Activated CD4-positive, alpha-beta memory T cell treated with anti-CD3 and anti-CD28 coated beads, Interleukin-2, amount 10 ng/mL, durations not matched to agents 7 days and 5 days (primary cell): ENCODE results near the gene NUCB1. TPM values are rescaled to one million over a fixed set of nuclear protein-coding genes. Genes with fewer than 3 reads are reported as not detected.
"Not testable (repeated sequence)": the region's sequence is repeated elsewhere in the genome, so short reads cannot be mapped to it uniquely, and the experiment has no call there.

Experiments
- CTCF ChIA-PET: fragments of 350-600 bp; sonication (Branson Sonifier 250); formaldehyde crosslinking; loops from one replicate; lab custom pipeline; 2021; ENCODE audit warnings: antibody characterized with exemption, inconsistent platforms; lab: Charles Lee
- POLR2A ChIA-PET: fragments of 350-600 bp; sonication (Branson Sonifier 250); formaldehyde crosslinking; loops from one replicate; lab custom pipeline; 2021; ENCODE audit warnings: antibody characterized with exemption; lab: Charles Lee
- DNase-seq: peaks from one replicate; pipeline ENCODE4 v3.0.0-alpha.2; 2020
- H3K27ac Mint-ChIP-seq: one replicate; pipeline ENCODE4 v1.8.0; 2021; ENCODE audit warnings: mild to moderate bottlenecking, mixed read lengths
- H3K27me3 Mint-ChIP-seq: one replicate; pipeline ENCODE4 v1.8.0; 2021; ENCODE audit warnings: mixed read lengths
- H3K36me3 Mint-ChIP-seq: one replicate; pipeline ENCODE4 v1.8.0; 2021; ENCODE audit warnings: low read depth, mixed read lengths
- H3K4me1 Mint-ChIP-seq: one replicate; pipeline ENCODE4 v1.8.0; 2021; ENCODE audit warnings: mixed read lengths
- H3K4me3 Mint-ChIP-seq: one replicate; pipeline ENCODE4 v1.8.0; 2021; ENCODE audit warnings: mild to moderate bottlenecking, mixed read lengths
- H3K9me3 Mint-ChIP-seq: one replicate; pipeline ENCODE4 v1.8.0; 2021; ENCODE audit warnings: mixed read lengths
- total RNA-seq, 2 experiments: library from RNA; stranded (reverse); gene quantifications; one replicate each; pipeline ENCODE4 v1.2.3, GENCODE V29; 2021

Gene NUCB1
- total RNA-seq, 2 experiments from 2014 or later = 287 to 300 TPM

GRCh38 chr19:48877855-48878195, 22.3 kb upstream of the NUCB1 start:
- POLR2A ChIA-PET = interaction anchor here (1.9 to 7.6 kb wide), 3 partner anchors 17 to 55 kb away, joined by 4 to 125 read pairs (median 43); partner anchors contain the start of genes NUCB1 and TULP2

GRCh38 chr19:48878196-48879024, 21.7 kb upstream of the NUCB1 start:
- DNase-seq = peak; percentile 46
- POLR2A ChIA-PET = interaction anchor here (1.3 to 7.6 kb wide), 6 partner anchors 10 to 54 kb away, joined by 4 to 125 read pairs (median 9); partner anchors contain the start of genes NUCB1 and TULP2
- Mint-ChIP-seq H3K4me1 (peaks cover 47% of the 10 kb centered on the region), H3K36me3 (peaks cover 65% of the 10 kb centered on the region), H3K9me3 (peaks cover 2% of the 10 kb centered on the region), H3K27me3 (no peaks in the 10 kb centered on the region), H3K4me3 (no peak overlapping the region), H3K27ac (peak overlapping the region; percentile 63)
- CTCF ChIA-PET = interaction anchor here (1.5 to 1.8 kb wide), 3 partner anchors 22 to 92 kb away, joined by 3 to 5 read pairs (median 4); partner anchors contain the start of gene NUCB1

More at GRCh38 chr19:48877855-48878195, 22.3 kb upstream of the NUCB1 start:
- CTCF ChIA-PET = interaction anchor here (1.5 to 1.8 kb wide), 3 partner anchors 22 to 93 kb away, joined by 3 to 5 read pairs (median 4); partner anchors contain the start of gene NUCB1
- no peak overlapping the region for H3K4me3 Mint-ChIP-seq
- peaks cover 71% of the 10 kb centered on the region for H3K36me3 Mint-ChIP-seq
- H3K27me3 Mint-ChIP-seq = no peaks in the 10 kb centered on the region
- H3K4me1 Mint-ChIP-seq = peaks cover 52% of the 10 kb centered on the region
- peak overlapping the region; percentile 63 for H3K27ac Mint-ChIP-seq
- no peak for DNase-seq
- H3K9me3 Mint-ChIP-seq = peaks cover 2% of the 10 kb centered on the region

- H3K36me3 Mint-ChIP-seq = peaks cover 58% of the 10 kb centered on the region
- H3K27ac Mint-ChIP-seq = peak overlapping the region; percentile 63
- peaks cover 40% of the 10 kb centered on the region for H3K4me1 Mint-ChIP-seq
- CTCF ChIA-PET = interaction anchor here (0.6 to 1.8 kb wide), 4 partner anchors 21 to 591 kb away, joined by 3 to 6 read pairs (median 4); partner anchors contain the start of gene NUCB1
- no peaks in the 10 kb centered on the region for H3K27me3 Mint-ChIP-seq
- POLR2A ChIA-PET = interaction anchor here (1.3 to 7.6 kb wide), 5 partner anchors 10 to 54 kb away, joined by 4 to 43 read pairs (median 6); no protein-coding TSS in a partner anchor
- no peak for DNase-seq
- no peak overlapping the region for H3K4me3 Mint-ChIP-seq
- peaks cover 2% of the 10 kb centered on the region for H3K9me3 Mint-ChIP-seq
Observed at GRCh38 chr19:48879025-48879637, 21.0 kb upstream of the NUCB1 start.

GRCh38 chr19:48879696-48880095, 20.4 kb upstream of the NUCB1 start:
- CTCF ChIA-PET = interaction anchor here (0.6 kb wide), 1 partner anchor 591 kb away, joined by 6 read pairs; no protein-coding TSS in a partner anchor
- POLR2A ChIA-PET = interaction anchor here (1.3 to 2.3 kb wide), 4 partner anchors 9 to 21 kb away, joined by 5 to 12 read pairs (median 6); no protein-coding TSS in a partner anchor
- H3K27me3 Mint-ChIP-seq, H3K9me3 Mint-ChIP-seq, DNase-seq, H3K27ac Mint-ChIP-seq, H3K4me3 Mint-ChIP-seq: not testable (repeated sequence)
- Mint-ChIP-seq H3K36me3 (peaks cover 52% of the 10 kb centered on the region), H3K4me1 (peaks cover 34% of the 10 kb centered on the region)

- no peaks in the 10 kb centered on the region for H3K27me3 Mint-ChIP-seq
- ChIA-PET POLR2A (interaction anchor here (0.8 to 1.6 kb wide), 4 partner anchors 9 to 89 kb away, joined by 3 to 6 read pairs (median 5); partner anchors contain the start of gene NUCB1), CTCF (interaction anchor here (0.7 to 1.3 kb wide), 2 partner anchors 18 to 121 kb away, joined by 3 read pairs; partner anchors contain the start of gene NUCB1)
- no peak overlapping the region for H3K4me3 Mint-ChIP-seq
- H3K27ac Mint-ChIP-seq = no peak overlapping the region
- peaks cover 2% of the 10 kb centered on the region for H3K9me3 Mint-ChIP-seq
- H3K4me1 Mint-ChIP-seq = peaks cover 18% of the 10 kb centered on the region
- no peak for DNase-seq
- peaks cover 32% of the 10 kb centered on the region for H3K36me3 Mint-ChIP-seq
Observed at GRCh38 chr19:48881741-48882657, 18.1 kb upstream of the NUCB1 start.

- Mint-ChIP-seq H3K27ac (no peak overlapping the region), H3K36me3 (peaks cover 16% of the 10 kb centered on the region), H3K9me3 (peaks cover 2% of the 10 kb centered on the region), H3K4me1 (peaks cover 1% of the 10 kb centered on the region), H3K27me3 (no peaks in the 10 kb centered on the region), H3K4me3 (no peak overlapping the region)
- DNase-seq = no peak
- CTCF ChIA-PET = no interaction called here
- POLR2A ChIA-PET = no interaction called here
Observed at GRCh38 chr19:48883726-48884125, 16.4 kb upstream of the NUCB1 start.

- no peak for DNase-seq
- Mint-ChIP-seq H3K27me3 (peaks cover 9% of the 10 kb centered on the region), H3K27ac (no peak overlapping the region), H3K9me3 (no peaks in the 10 kb centered on the region), H3K4me3 (no peak overlapping the region), H3K36me3 (no peaks in the 10 kb centered on the region), H3K4me1 (peaks cover 7% of the 10 kb centered on the region)
- CTCF ChIA-PET = no interaction called here
- POLR2A ChIA-PET = interaction anchor here (0.9 to 2.5 kb wide), 3 partner anchors 9 to 16 kb away, joined by 3 to 6 read pairs (median 5); no protein-coding TSS in a partner anchor
Observed at GRCh38 chr19:48887861-48888612, 12.1 kb upstream of the NUCB1 start.

- peaks cover 12% of the 10 kb centered on the region for H3K27me3 Mint-ChIP-seq
- H3K36me3 Mint-ChIP-seq, H3K4me1 Mint-ChIP-seq, CTCF ChIA-PET, H3K4me3 Mint-ChIP-seq, DNase-seq, H3K27ac Mint-ChIP-seq, H3K9me3 Mint-ChIP-seq: not testable (repeated sequence)
- POLR2A ChIA-PET = interaction anchor here (0.9 kb wide), 1 partner anchor 14 kb away, joined by 4 read pairs; no protein-coding TSS in a partner anchor
Observed at GRCh38 chr19:48889496-48889895, 10.6 kb upstream of the NUCB1 start.

GRCh38 chr19:48890551-48890950, 9.6 kb upstream of the NUCB1 start:
- Mint-ChIP-seq H3K4me1 (peaks cover 12% of the 10 kb centered on the region), H3K27me3 (peaks cover 22% of the 10 kb centered on the region), H3K9me3 (no peaks in the 10 kb centered on the region), H3K27ac (no peak overlapping the region), H3K36me3 (no peaks in the 10 kb centered on the region), H3K4me3 (no peak overlapping the region)
- ChIA-PET CTCF (no interaction called here), POLR2A (no interaction called here)
- no peak for DNase-seq

- Mint-ChIP-seq H3K36me3 (peaks cover 2% of the 10 kb centered on the region), H3K4me1 (peaks cover 26% of the 10 kb centered on the region), H3K9me3 (no peaks in the 10 kb centered on the region), H3K27ac (no peak overlapping the region), H3K4me3 (no peak overlapping the region), H3K27me3 (peaks cover 22% of the 10 kb centered on the region)
- ChIA-PET CTCF (interaction anchor here (0.8 kb wide), 1 partner anchor 52 kb away, joined by 3 read pairs; no protein-coding TSS in a partner anchor), POLR2A (interaction anchor here (1.0 to 5.2 kb wide), 3 partner anchors 14 to 20 kb away, joined by 5 to 43 read pairs (median 7); partner anchors contain the start of gene PPP1R15A)
- DNase-seq = no peak
Observed at GRCh38 chr19:48895226-48895625, 4.9 kb upstream of the NUCB1 start.

GRCh38 chr19:48896191-48896720, 3.9 kb upstream of the NUCB1 start:
- Mint-ChIP-seq H3K4me3 (no peak overlapping the region), H3K4me1 (peaks cover 30% of the 10 kb centered on the region), H3K27me3 (peaks cover 19% of the 10 kb centered on the region), H3K9me3 (no peaks in the 10 kb centered on the region), H3K36me3 (peaks cover 10% of the 10 kb centered on the region), H3K27ac (no peak overlapping the region)
- DNase-seq = peak; percentile 29
- ChIA-PET CTCF (interaction anchor here (0.8 to 1.3 kb wide), 3 partner anchors 49 to 97 kb away, joined by 3 read pairs; partner anchors contain the start of genes GYS1 and RUVBL2), POLR2A (interaction anchor here (1.0 to 5.2 kb wide), 2 partner anchors 15 to 21 kb away, joined by 5 to 43 read pairs; partner anchors contain the start of gene PPP1R15A)
